ENCODE data around the gene MINDY4. TPM values are rescaled to one million over a fixed set of nuclear protein-coding genes. Genes with fewer than 3 reads are reported as not detected.

The MINDY4 gene
- total RNA-seq, 6 experiments from 2014 or later = 1.2 to 3.2 (median 2.3) TPM

GRCh38 chr7:30852308-30852684, 81.1 kb downstream of the MINDY4 start:
- H3K4me1 ChIP-seq = no peaks in the 10 kb centered on the region
- 80% methylated on average over 4 of the region's 4 CpGs for WGBS (ENCODE audit: insufficient coverage, low coverage, low lambda C conversion rate, missing lambda C conversion rate)

GRCh38 chr7:30852744-30853288, 81.6 kb downstream of the MINDY4 start:
- Histone ChIP-seq H3K4me3 (no peak overlapping the region), H3K27ac (no peak overlapping the region), H3K9me3 (no peaks in the 10 kb centered on the region), H3K27me3 (no peaks in the 10 kb centered on the region), H3K36me3 (no peaks in the 10 kb centered on the region), H3K4me1 (no peaks in the 10 kb centered on the region)
- intact Hi-C loops (cut with DNase I) = no loop called here
- no peak for TF ChIP-seq CTCF (IDR thresholded peaks at IDR 0.05)
- TF ChIP-seq POLR2A (IDR thresholded peaks at IDR 0.05) = no peak
- ATAC-seq (peak in 1 of 4 donors; percentile 19), DNase-seq (peak in 1 of 3 donors; percentile 39)
- WGBS (ENCODE audit: insufficient coverage, low coverage, low lambda C conversion rate, missing lambda C conversion rate) = 83% methylated on average over 6 of the region's 11 CpGs

More at GRCh38 chr7:30852308-30852684, 81.1 kb downstream of the MINDY4 start:
- Histone ChIP-seq H3K36me3 (no peaks in the 10 kb centered on the region), H3K27ac (peak overlapping the region in 1 of 3 donors; percentile 22), H3K4me3 (no peak overlapping the region), H3K27me3 (no peaks in the 10 kb centered on the region), H3K9me3 (no peaks in the 10 kb centered on the region)
- intact Hi-C loops (cut with DNase I) = no loop called here
- ATAC-seq = no peak
- TF ChIP-seq CTCF (IDR thresholded peaks at IDR 0.05) (no peak), POLR2A (IDR thresholded peaks at IDR 0.05) (no peak)
- DNase-seq = peak in 1 of 3 donors; percentile 21

GRCh38 chr7:30853576-30853975, 82.4 kb downstream of the MINDY4 start:
- no peaks in the 10 kb centered on the region for H3K9me3 ChIP-seq
- H3K27me3 ChIP-seq = no peaks in the 10 kb centered on the region
- no peak overlapping the region for H3K27ac ChIP-seq
- H3K36me3 ChIP-seq = no peaks in the 10 kb centered on the region
- intact Hi-C loops (cut with DNase I) = no loop called here
- TF ChIP-seq POLR2A (IDR thresholded peaks at IDR 0.05) (no peak), CTCF (IDR thresholded peaks at IDR 0.05) (no peak)
- H3K4me1 ChIP-seq = no peaks in the 10 kb centered on the region
- peak in 1 of 3 donors; percentile 35 for DNase-seq
- no peak for ATAC-seq
- 73% methylated on average over 2 of the region's 3 CpGs for WGBS (ENCODE audit: insufficient coverage, low coverage, low lambda C conversion rate, missing lambda C conversion rate)
- H3K4me3 ChIP-seq = no peak overlapping the region

- DNase-seq = no peak
- no peak for ATAC-seq
- TF ChIP-seq POLR2A (IDR thresholded peaks at IDR 0.05) (no peak), CTCF (IDR thresholded peaks at IDR 0.05) (no peak)
- intact Hi-C loops (cut with DNase I) = no loop called here
- no peaks in the 10 kb centered on the region for H3K27me3 ChIP-seq
- no peaks in the 10 kb centered on the region for H3K4me1 ChIP-seq
- no peaks in the 10 kb centered on the region for H3K9me3 ChIP-seq
- no peak overlapping the region for H3K4me3 ChIP-seq
- H3K36me3 ChIP-seq = no peaks in the 10 kb centered on the region
- WGBS (ENCODE audit: insufficient coverage, low coverage, low lambda C conversion rate, missing lambda C conversion rate) = 83% methylated on average over 3 of the region's 3 CpGs
- no peak overlapping the region for H3K27ac ChIP-seq
These were observed 84.7 kb downstream of the MINDY4 start for GRCh38 chr7:30855936-30856335.

- TF ChIP-seq CTCF (IDR thresholded peaks at IDR 0.05) = no peak
- no peak for TF ChIP-seq POLR2A (IDR thresholded peaks at IDR 0.05)
- Histone ChIP-seq H3K4me3 (no peak overlapping the region), H3K36me3 (no peaks in the 10 kb centered on the region), H3K4me1 (no peaks in the 10 kb centered on the region), H3K27me3 (no peaks in the 10 kb centered on the region), H3K9me3 (no peaks in the 10 kb centered on the region), H3K27ac (no peak overlapping the region)
- ATAC-seq (no peak), DNase-seq (no peak)
- intact Hi-C loops (cut with DNase I) = no loop called here
- 89% methylated on average over 1 of the region's 2 CpGs for WGBS (ENCODE audit: insufficient coverage, low coverage, low lambda C conversion rate, missing lambda C conversion rate)
These were observed 87.4 kb downstream of the MINDY4 start for GRCh38 chr7:30858576-30858975.

Data from right lobe of liver (tissue), 6 donors.